ENCODE data around the gene OSR1. TPM values are rescaled to one million over a fixed set of nuclear protein-coding genes. Genes with fewer than 3 reads are reported as not detected.
A peak's percentile ranks its signal among the peaks of the same experiment; 100 is the strongest.

OSR1 gene
- total RNA-seq, 2 experiments from 2014 or later: not detected

- Mint-ChIP-seq H3K4me1 (peaks cover 21% of the 10 kb centered on the region), H3K27ac (no peak overlapping the region), H3K9me3 (no peaks in the 10 kb centered on the region), H3K27me3 (peaks cover 91% of the 10 kb centered on the region), H3K4me3 (peak overlapping the region; percentile 3), H3K36me3 (ENCODE audit: low read depth) (peaks cover 5% of the 10 kb centered on the region)
- ChIA-PET POLR2A (no interaction called here), CTCF (no interaction called here)
- DNase-seq: no peak
Observed at GRCh38 chr2:19355931-19356544, 2.4 kb downstream of the OSR1 start.

GRCh38 chr2:19355416-19355821 is 3.0 kb downstream of the OSR1 start:
- Mint-ChIP-seq H3K27ac (peak overlapping the region; percentile 26), H3K4me3 (peak overlapping the region; percentile 24)
- DNase-seq: no peak

GRCh38 chr2:19355014-19355405 is 3.4 kb downstream of the OSR1 start:
- Mint-ChIP-seq H3K4me3 (no peak overlapping the region), H3K4me1 (peaks cover 22% of the 10 kb centered on the region), H3K27ac (no peak overlapping the region), H3K36me3 (ENCODE audit: low read depth) (peaks cover 5% of the 10 kb centered on the region), H3K27me3 (peaks cover 89% of the 10 kb centered on the region), H3K9me3 (no peaks in the 10 kb centered on the region)
- ChIA-PET CTCF (no interaction called here), POLR2A (no interaction called here)
- no peak for DNase-seq

More at GRCh38 chr2:19355416-19355821, 3.0 kb downstream of the OSR1 start:
- ChIA-PET CTCF (no interaction called here), POLR2A (no interaction called here)
- peaks cover 90% of the 10 kb centered on the region for H3K27me3 Mint-ChIP-seq
- peaks cover 22% of the 10 kb centered on the region for H3K4me1 Mint-ChIP-seq
- no peaks in the 10 kb centered on the region for H3K9me3 Mint-ChIP-seq
- peaks cover 5% of the 10 kb centered on the region for H3K36me3 Mint-ChIP-seq (ENCODE audit: low read depth)

- POLR2A ChIA-PET: no interaction called here
Observed at GRCh38 chr2:19353721-19354050, 4.7 kb downstream of the OSR1 start.

GRCh38 chr2:19352946-19353720 is 5.3 kb downstream of the OSR1 start:
- H3K36me3 Mint-ChIP-seq (ENCODE audit: low read depth): peaks cover 5% of the 10 kb centered on the region
- peaks cover 23% of the 10 kb centered on the region for H3K4me1 Mint-ChIP-seq
- CTCF ChIA-PET: no interaction called here
- H3K27ac Mint-ChIP-seq: no peak overlapping the region
- H3K9me3 Mint-ChIP-seq: no peaks in the 10 kb centered on the region
- H3K4me3 Mint-ChIP-seq: no peak overlapping the region
- DNase-seq: no peak
- POLR2A ChIA-PET: interaction anchor here (1.1 kb wide), 1 partner anchor 547 kb away, joined by 3 read pairs; no protein-coding TSS in a partner anchor
- peaks cover 87% of the 10 kb centered on the region for H3K27me3 Mint-ChIP-seq

More at GRCh38 chr2:19353721-19354050, 4.7 kb downstream of the OSR1 start:
- Mint-ChIP-seq H3K4me3 (no peak overlapping the region), H3K9me3 (no peaks in the 10 kb centered on the region), H3K27me3 (peaks cover 86% of the 10 kb centered on the region), H3K4me1 (peaks cover 20% of the 10 kb centered on the region), H3K36me3 (ENCODE audit: low read depth) (peaks cover 5% of the 10 kb centered on the region), H3K27ac (no peak overlapping the region)
- CTCF ChIA-PET: no interaction called here
- no peak for DNase-seq

- ChIA-PET POLR2A (interaction anchor here (1.0 to 2.4 kb wide), 3 partner anchors 8 to 548 kb away, joined by 3 to 8 read pairs (median 3); no protein-coding TSS in a partner anchor), CTCF (interaction anchor here (3.8 kb wide), 1 partner anchor 8 kb away, joined by 24 read pairs; the partner anchor contains the start of gene OSR1)
- Mint-ChIP-seq H3K27ac (no peak overlapping the region), H3K36me3 (ENCODE audit: low read depth) (peaks cover 5% of the 10 kb centered on the region), H3K27me3 (peaks cover 76% of the 10 kb centered on the region), H3K4me1 (peaks cover 24% of the 10 kb centered on the region), H3K4me3 (no peak overlapping the region), H3K9me3 (no peaks in the 10 kb centered on the region)
- no peak for DNase-seq
Observed at GRCh38 chr2:19351899-19352697, 6.3 kb downstream of the OSR1 start.

DNA sequence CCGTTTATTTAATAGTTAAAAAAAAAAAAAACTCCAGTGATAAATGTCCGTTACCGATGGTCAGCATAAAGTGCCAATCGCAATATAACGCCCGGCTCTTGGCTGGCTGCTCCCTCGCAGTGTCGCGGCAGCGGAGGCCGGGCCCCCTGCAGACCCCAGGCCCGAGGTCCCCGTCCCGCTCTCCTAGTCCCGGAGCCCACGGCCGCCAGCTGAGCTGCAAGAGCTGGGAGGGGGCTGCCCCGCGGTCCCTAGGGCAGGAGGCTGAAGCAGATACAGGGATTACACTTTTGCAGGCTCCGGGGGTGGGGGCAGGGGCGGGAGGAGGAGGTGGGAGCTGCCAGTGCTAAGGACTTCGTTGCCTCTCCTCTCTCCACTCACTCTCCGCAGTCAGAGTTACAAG is 6.9 kb downstream of the OSR1 start:
- H3K4me1 Mint-ChIP-seq: peaks cover 24% of the 10 kb centered on the region
- CTCF ChIA-PET: interaction anchor here (3.8 kb wide), 1 partner anchor 8 kb away, joined by 24 read pairs; the partner anchor contains the start of gene OSR1
- DNase-seq: no peak

GRCh38 chr2:19350678-19351401 is 7.6 kb downstream of the OSR1 start:
- peaks cover 2% of the 10 kb centered on the region for H3K36me3 Mint-ChIP-seq (ENCODE audit: low read depth)
- H3K4me3 Mint-ChIP-seq: no peak overlapping the region
- peak overlapping the region; percentile 38 for H3K27ac Mint-ChIP-seq
- CTCF ChIA-PET: interaction anchor here (1.0 to 3.8 kb wide), 3 partner anchors 9 to 500 kb away, joined by 3 to 24 read pairs (median 3); partner anchors contain the start of gene OSR1
- peaks cover 64% of the 10 kb centered on the region for H3K27me3 Mint-ChIP-seq
- no peak for DNase-seq
- no peaks in the 10 kb centered on the region for H3K9me3 Mint-ChIP-seq
- peaks cover 22% of the 10 kb centered on the region for H3K4me1 Mint-ChIP-seq
- POLR2A ChIA-PET: interaction anchor here (2.4 kb wide), 1 partner anchor 10 kb away, joined by 8 read pairs; no protein-coding TSS in a partner anchor

More for the DNA sequence above, 6.9 kb downstream of the OSR1 start:
- H3K4me3 Mint-ChIP-seq: no peak overlapping the region
- peaks cover 6% of the 10 kb centered on the region for H3K36me3 Mint-ChIP-seq (ENCODE audit: low read depth)
- peaks cover 70% of the 10 kb centered on the region for H3K27me3 Mint-ChIP-seq
- H3K27ac Mint-ChIP-seq: no peak overlapping the region
- POLR2A ChIA-PET: interaction anchor here (1.0 to 2.4 kb wide), 2 partner anchors 9 to 15 kb away, joined by 3 to 8 read pairs; no protein-coding TSS in a partner anchor
- H3K9me3 Mint-ChIP-seq: no peaks in the 10 kb centered on the region

DNA sequence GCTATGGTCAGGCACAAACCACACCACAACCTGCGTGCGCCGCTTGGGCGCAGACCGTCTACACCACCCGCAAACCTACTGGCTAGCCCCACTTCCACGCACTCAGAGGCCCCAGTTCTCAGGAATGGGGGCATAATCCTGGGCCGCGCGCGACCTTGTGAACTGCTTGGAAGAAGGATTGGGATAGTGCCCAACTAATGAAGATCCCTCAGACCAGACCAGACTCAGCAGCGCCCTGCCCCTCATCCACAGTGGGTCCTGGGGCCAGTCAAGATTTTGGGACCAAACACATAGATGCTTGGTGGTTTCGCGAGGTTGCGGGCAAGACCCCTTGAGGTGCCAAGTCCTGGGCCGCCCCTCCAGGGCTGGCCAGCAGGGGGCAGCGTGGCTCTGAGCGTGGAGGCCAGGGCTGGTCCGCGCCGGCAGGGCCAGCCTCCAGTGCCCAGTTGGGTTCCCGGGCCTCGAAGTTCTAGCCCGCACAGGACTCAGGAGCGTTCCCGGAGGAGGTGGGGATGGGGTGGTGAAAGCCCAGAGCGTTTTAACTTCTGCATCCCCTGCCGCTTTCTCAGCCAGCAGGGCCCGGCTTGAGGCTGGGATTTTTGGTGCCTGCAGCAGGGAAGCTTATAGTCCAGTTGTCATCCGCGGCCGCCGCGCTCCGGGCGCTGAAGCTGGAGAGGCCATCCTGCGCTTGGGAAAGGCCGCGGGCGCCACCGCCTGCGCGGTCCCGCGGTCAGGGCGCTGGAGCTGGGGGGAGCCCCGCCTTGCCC is 8.3 kb downstream of the OSR1 start:
- POLR2A ChIA-PET: interaction anchor here (2.4 kb wide), 1 partner anchor 10 kb away, joined by 8 read pairs; no protein-coding TSS in a partner anchor
- no peaks in the 10 kb centered on the region for H3K9me3 Mint-ChIP-seq
- H3K4me3 Mint-ChIP-seq: no peak overlapping the region
- DNase-seq: peak; percentile 64
- CTCF ChIA-PET: interaction anchor here (1.0 to 3.8 kb wide), 4 partner anchors 10 to 501 kb away, joined by 3 to 24 read pairs (median 3); partner anchors contain the start of gene OSR1
- peaks cover 2% of the 10 kb centered on the region for H3K36me3 Mint-ChIP-seq (ENCODE audit: low read depth)
- H3K4me1 Mint-ChIP-seq: peaks cover 22% of the 10 kb centered on the region
- H3K27me3 Mint-ChIP-seq: peaks cover 57% of the 10 kb centered on the region
- H3K27ac Mint-ChIP-seq: no peak overlapping the region

- H3K9me3 Mint-ChIP-seq: no peaks in the 10 kb centered on the region
- no peak overlapping the region for H3K27ac Mint-ChIP-seq
- H3K4me1 Mint-ChIP-seq: peaks cover 22% of the 10 kb centered on the region
- H3K4me3 Mint-ChIP-seq: no peak overlapping the region
- ChIA-PET CTCF (interaction anchor here (0.7 to 3.8 kb wide), 4 partner anchors 9 to 516 kb away, joined by 3 to 24 read pairs (median 3); partner anchors contain the start of gene OSR1), POLR2A (interaction anchor here (0.9 to 3.6 kb wide), 7 partner anchors 10 to 789 kb away, joined by 5 to 30 read pairs (median 7); partner anchors contain the start of genes OSR1, RDH14 and TTC32)
- DNase-seq: no peak
- peaks cover 2% of the 10 kb centered on the region for H3K36me3 Mint-ChIP-seq (ENCODE audit: low read depth)
- peaks cover 43% of the 10 kb centered on the region for H3K27me3 Mint-ChIP-seq
Observed at GRCh38 chr2:19348692-19349091, 9.7 kb downstream of the OSR1 start.
